K562 (cell line): Measurements from ENCODE around the gene CYP1B1. TPM values are rescaled to one million over a fixed set of nuclear protein-coding genes. Genes with fewer than 3 reads are reported as not detected.

Source experiments
- ATAC-seq: fragments of 200-7000 bp; cut with Tn5 transposase; 3 replicates; pipeline ENCODE4 v1.9.1; 2020; ENCODE audit warnings: moderate library complexity
- BruUV-seq: library from RNA; stranded (reverse); fragments of 400-500 nt; replicated peaks from 2 replicates; lab custom pipeline; 2021; lab: Mats Ljungman, UMichigan
- CTCF ChIA-PET: fragments of 300-600 bp; formaldehyde crosslinking; extraction: SDS; loops from one replicate; lab custom pipeline; 2021; ENCODE audit warnings: low intra/inter-chr PET ratio; lab: Yijun Ruan, JAX
- POLR2A ChIA-PET: fragments of 300-600, 350-650 bp; sonication (Branson Sonifier 250); formaldehyde crosslinking; extraction: SDS; loops from one replicate; lab custom pipeline; 2021; ENCODE audit warnings: antibody characterized with exemption, inconsistent platforms; lab: Yijun Ruan, JAX
- DNase-seq, 4 experiments: peaks; one replicate each; pipeline versions ENCODE4 v3.0.0 to v3.0.0-alpha.2; 2011 to 2018; ENCODE audit warnings: low spot score in 3 of 4, mixed read lengths in 3 of 4; ENCODE audit errors: extremely low read depth in 1 of 4
- FAIRE-seq: peaks from 2 replicates; lab custom pipeline; 2011; peaks lifted over from hg19 to GRCh38; lab: Jason Lieb, UNC
- H2AFZ ChIP-seq: 2 replicates; pipeline ENCODE4 v1.6.0; 2011; ENCODE audit warnings: low read depth, low read length, control low read depth, inconsistent platforms
- H3K27ac ChIP-seq: fragments of 200-600 bp; 3 replicates; pipeline ENCODE4 v1.8.0; 2011; ENCODE audit warnings: low read depth, mild to moderate bottlenecking, control low read depth, inconsistent platforms, low read length, moderate library complexity, mixed read lengths; ENCODE audit errors: extremely low read depth
- H3K27me3 ChIP-seq, 2 experiments: fragments of 300-600 bp in 1 of 2; 2 replicates in 1 of 2; 3 replicates in 1 of 2; pipeline versions ENCODE4 v1.6.0 to v1.8.0; 2011; ENCODE audit warnings: inconsistent platforms in 2 of 2, low read length in 2 of 2, mild to moderate bottlenecking in 1 of 2, mixed read lengths in 1 of 2, moderate library complexity in 1 of 2; ENCODE audit not compliant: control insufficient read depth in 2 of 2, insufficient read depth in 2 of 2
- H3K36me3 ChIP-seq: fragments of 300-600 bp; 3 replicates; pipeline ENCODE4 v1.8.0; 2011; ENCODE audit warnings: mild to moderate bottlenecking, low read length, inconsistent platforms; ENCODE audit not compliant: control insufficient read depth, insufficient read depth
- H3K4me1 ChIP-seq, 2 experiments: fragments of 200-600 bp in 1 of 2; replicated peaks in 1 of 2; 2 replicates in 1 of 2; 3 replicates in 1 of 2; pipeline versions ENCODE4 v1.5.1 to v1.8.0; 2011; ENCODE audit warnings: inconsistent platforms in 2 of 2, low read length in 2 of 2, mild to moderate bottlenecking in 1 of 2, mixed read lengths in 1 of 2, moderate library complexity in 1 of 2; ENCODE audit not compliant: control insufficient read depth in 2 of 2, insufficient read depth in 2 of 2
- H3K4me2 ChIP-seq: 2 replicates; pipeline ENCODE4 v1.6.1; 2011; ENCODE audit warnings: low read length, control low read depth, inconsistent platforms, mixed read lengths; ENCODE audit not compliant: insufficient read depth
- H3K4me3 ChIP-seq: fragments of 200-600 bp; sonication (generic), shearing (Covaris generic); 2 replicates; pipeline ENCODE4 v1.5.1; 2016; ENCODE audit warnings: control low read depth, inconsistent platforms
- H3K79me2 ChIP-seq: fragments of 200-600 bp; 3 replicates; pipeline ENCODE4 v1.8.0; 2011; ENCODE audit warnings: low read length, inconsistent platforms; ENCODE audit not compliant: control insufficient read depth, insufficient read depth
- H3K9ac ChIP-seq, 2 experiments: 2 replicates each; pipeline versions ENCODE4 v1.6.0 to v1.6.1; 2011; ENCODE audit warnings: low read depth in 2 of 2, low read length in 2 of 2, control low read depth in 1 of 2, inconsistent platforms in 1 of 2, mild to moderate bottlenecking in 1 of 2, mixed read lengths in 1 of 2; ENCODE audit not compliant: insufficient read depth in 1 of 2
- H3K9me1 ChIP-seq: one replicate; pipeline ENCODE4 v1.6.0; 2011; ENCODE audit warnings: inconsistent platforms, mild to moderate bottlenecking, low read length, moderate library complexity; ENCODE audit not compliant: control insufficient read depth, insufficient read depth
- H3K9me3 ChIP-seq: replicated peaks from 2 replicates; pipeline ENCODE4 v1.5.1; 2011; ENCODE audit warnings: low read depth, low read length, inconsistent platforms; ENCODE audit not compliant: control insufficient read depth, insufficient read depth
- H4K20me1 ChIP-seq: replicated peaks from 2 replicates; pipeline ENCODE4 v1.6.1; 2011; ENCODE audit warnings: low read length, inconsistent platforms, mixed read lengths; ENCODE audit not compliant: control insufficient read depth, insufficient read depth
- CXXC5 ChIP-seq: fragments of 250-450 bp; sonication (Bioruptor Pico); IDR thresholded peaks from 2 replicates; pipeline ENCODE4 v1.8.0; 2022; ENCODE audit warnings: inconsistent platforms, mild to moderate bottlenecking, moderate library complexity
- EGR1 ChIP-seq: fragments of 450-650 bp; conservative IDR thresholded peaks from 2 replicates; pipeline ENCODE4 v1.6.1; 2017; ENCODE audit warnings: mild to moderate bottlenecking
- HDAC1 ChIP-seq, 2 experiments: fragments of 450-650 bp; IDR thresholded peaks; 2 replicates each; pipeline ENCODE4 v1.6.1; 2016 to 2017; ENCODE audit warnings: inconsistent platforms in 1 of 2, mild to moderate bottlenecking in 1 of 2, moderate library complexity in 1 of 2
- MEF2D ChIP-seq: conservative IDR thresholded peaks from 2 replicates; pipeline ENCODE4 v1.6.1; 2016; ENCODE audit warnings: low read depth, missing genetic modification characterization, missing compliant biosample characterization
- POLR3A ChIP-seq: IDR thresholded peaks from 2 replicates; pipeline ENCODE4 v1.6.1; 2011; ENCODE audit warnings: borderline replicate concordance, mild to moderate bottlenecking, moderate library complexity; ENCODE audit not compliant: insufficient read length, insufficient read depth; ENCODE audit errors: extremely low read depth
- REST ChIP-seq, 2 experiments: fragments of 450-650 bp; formaldehyde crosslinking in 1 of 2; IDR thresholded peaks; 2 replicates each; pipeline versions ENCODE4 v1.4.0 to v1.6.1; 2014 to 2020; ENCODE audit warnings: mild to moderate bottlenecking in 2 of 2, borderline replicate concordance in 1 of 2, low read depth in 1 of 2
- ZNF3 ChIP-seq: fragments of 250-450 bp; sonication (Bioruptor Pico); IDR thresholded peaks from 2 replicates; pipeline ENCODE4 v1.5.0; 2021; ENCODE audit warnings: mild to moderate bottlenecking, moderate library complexity
- ZNF354B ChIP-seq: fragments of 250-450 bp; sonication (Bioruptor Pico); IDR thresholded peaks from 2 replicates; pipeline ENCODE4 v1.4.0; 2020
- ZNF639 ChIP-seq, 2 experiments: fragments of 200-800 bp in 1 of 2; sonication (Bioruptor generic) in 1 of 2; sonication (generic) in 1 of 2; formaldehyde crosslinking in 1 of 2; IDR thresholded peaks in 1 of 2; conservative IDR thresholded peaks in 1 of 2; 2 replicates each; pipeline versions ENCODE4 v1.5.0 to v1.6.1; 2016 to 2020; ENCODE audit warnings: missing compliant biosample characterization in 1 of 2, missing genetic modification characterization in 1 of 2, missing genetic modification reagents in 1 of 2
- WGBS: fragments of 100-300 bp; shearing (Covaris generic); methylation state at CpG from one replicate; pipeline ENCODE4 v1.1.6; 2016; ENCODE audit warnings: low coverage, mixed read lengths; ENCODE audit not compliant: insufficient coverage; ENCODE audit errors: missing lambda C conversion rate; 5-methylcytosine and 5-hydroxymethylcytosine counted together
- in situ Hi-C: fragments of 300-500 bp; cut with MboI; formaldehyde crosslinking; loops from 4 replicates; pipeline ENCODE4 v1.15.0; 2018; ENCODE audit warnings: inconsistent platforms, mixed read lengths
- intact Hi-C: fragments of 100-400 bp; cut with micrococcal nuclease; formaldehyde crosslinking; loops from 2 replicates; pipeline ENCODE4 v1.14.2; 2022
- polyA plus RNA-seq, 8 experiments: library from polyadenylated mRNA; depleted of rRNA in 4 of 8; stranded (reverse) in 5 of 8; unstranded in 3 of 8; fragments of >200 nt; fragmentation: Nextera tagmentation in 2 of 8; fragmentation: Illumina TruSeq in 1 of 8; extraction: Ambion mirVana in 2 of 8; extraction: Trizol in 1 of 8; gene quantifications; 2 replicates each; pipeline versions ENCODE4 v1.2.1 to v1.2.3, GENCODE V29; 2011 to 2014; ENCODE audit warnings: inconsistent platforms in 1 of 8, missing spikeins in 1 of 8
- total RNA-seq, 7 experiments: library from RNA; depleted of rRNA in 6 of 7; stranded (reverse); fragments of >200 nt in 6 of 7; fragmentation: Illumina TruSeq in 2 of 7; extraction: Trizol in 2 of 7; gene quantifications; 2 replicates each; pipeline versions ENCODE4 v1.2.1 to v1.2.3, GENCODE V29; 2011 to 2021; ENCODE audit warnings: low replicate concordance in 1 of 7

Gene CYP1B1
- total and polyA plus RNA-seq, 9 of the 15 experiments (the other 6 are each of a cell fraction or from before 2014, with no cell fraction given), result 0.07 TPM; not detected in 8

- TF ChIP-seq MEF2D (tag), result no peak
Measured at GRCh38 chr2:38077431-38077769, 1.4 kb upstream of the CYP1B1 start (continued).

DNA sequence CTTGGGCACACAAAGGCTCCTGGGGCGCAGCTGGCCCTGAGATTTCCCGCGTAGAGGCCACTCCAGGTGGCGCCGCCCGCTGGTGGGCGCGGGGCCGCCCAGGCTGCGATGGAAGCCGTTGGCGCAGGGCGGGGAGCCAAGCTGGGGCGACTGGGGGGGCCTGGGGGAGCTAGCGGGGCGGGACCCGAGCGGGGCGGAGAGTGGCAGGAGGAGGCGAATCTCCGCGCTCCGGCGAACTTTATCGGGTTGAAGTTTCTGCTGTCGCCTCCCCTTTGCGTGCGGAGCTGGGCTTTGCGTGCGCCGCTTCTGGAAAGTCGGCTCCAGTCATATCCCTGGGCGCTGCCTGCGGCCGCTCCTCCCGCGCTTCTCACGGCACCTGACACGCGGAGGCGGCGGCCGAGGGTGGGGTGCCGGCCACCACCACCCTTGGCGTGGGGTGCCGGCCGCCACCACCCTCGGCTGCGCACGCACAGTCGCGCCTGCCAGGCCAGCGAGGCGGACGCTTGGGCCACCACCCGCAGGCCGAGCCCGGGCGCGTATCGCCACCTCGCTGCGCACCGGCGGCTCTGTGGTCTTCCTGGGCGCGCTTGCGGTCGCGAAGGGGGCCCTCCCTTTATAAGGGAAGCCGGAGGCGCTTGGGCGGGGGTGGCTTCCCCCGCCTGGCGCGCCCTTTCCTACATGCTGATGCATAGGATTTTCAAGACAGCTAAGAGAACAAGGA, 919 bp upstream of the CYP1B1 start:
- Histone ChIP-seq H3K9me3 (no peaks in the 10 kb centered on the region), H3K4me2 (no peak overlapping the region), H3K4me1 (peaks cover 0 to 13% of the 10 kb centered on the region in 2 experiments; a peak in 2 of 5 replicates), H3K9ac (peak overlapping the region in 1 of 2 experiments; percentile 35; a peak in 1 of 4 replicates), H3K27ac (no peak overlapping the region), H3K36me3 (no peaks in the 10 kb centered on the region), H3K9me1 (no peaks in the 10 kb centered on the region), H3K27me3 (peaks cover 7 to 15% of the 10 kb centered on the region in 2 experiments; a peak in 2 of 5 replicates), H3K4me3 (peak overlapping the region; percentile 10; the same call in 1 of the 2 replicates), H4K20me1 (no peaks in the 10 kb centered on the region), H2AFZ (no peak overlapping the region), H3K79me2 (no peaks in the 10 kb centered on the region)
- WGBS, result 30% methylated on average over 47 of the region's 76 CpGs
- ChIA-PET CTCF (no interaction called here), POLR2A (no interaction called here)
- intact Hi-C loops (no loop called here), in situ Hi-C loops (no loop called here)
- FAIRE-seq, result no peak
- ATAC-seq, result no peak; the same call in 2 of the 3 replicates
- DNase-seq, result peak in 3 of 4 experiments; percentile 12 to 20 (median 20)
- BruUV-seq, result no TSS peak
- TF ChIP-seq ZNF639 (CRISPR knock-in tag; conservative IDR thresholded peaks at IDR 0.05 in 1 of 2, IDR thresholded peaks at IDR 0.05 in 1 of 2), result no peak
- peak; percentile 32; the same call in 1 of the 2 replicates for TF ChIP-seq EGR1
- TF ChIP-seq ZNF3 (CRISPR knock-in tag), result no peak
- TF ChIP-seq ZNF354B (CRISPR knock-in tag), result no peak
- TF ChIP-seq REST (IDR thresholded peaks at IDR 0.05; ENCODE audit: borderline replicate concordance), result no peak
- TF ChIP-seq REST (CRISPR knock-in tag; IDR thresholded peaks at IDR 0.05; ENCODE audit: low read depth), result no peak
- TF ChIP-seq HDAC1 (IDR thresholded peaks at IDR 0.05), result no peak
- 0 out of 2 replicates have a peak, but pooled peaks have one; percentile 28 for TF ChIP-seq CXXC5 (CRISPR knock-in tag)
- no peak for TF ChIP-seq POLR3A
